Gastrocnemius medialis (tissue), 4 donors: ENCODE measurements around the gene IL1A. TPM values are rescaled to one million over a fixed set of nuclear protein-coding genes. Genes with fewer than 3 reads are reported as not detected.

Source experiments
- ATAC-seq, 2 donors: fragments of 150-250 bp; one replicate each; pipeline ENCODE4 v1.9.1; 2016
- DNase-seq, 2 donors: peaks; one replicate each; pipeline ENCODE4 v3.0.0-alpha.2; 2019
- H3K27ac ChIP-seq, 4 donors: fragments of 200-600 bp; sonication (generic); 1 replicate in 1 of 4; 2 replicates in 3 of 4; pipeline ENCODE4 v1.5.1; 2016 to 2018; ENCODE audit warnings: mild to moderate bottlenecking in 2 of 4, moderate library complexity in 1 of 4
- H3K27me3 ChIP-seq, 3 donors: fragments of 200-600 bp; sonication (generic) in 2 of 3; 1 replicate in 1 of 3; 2 replicates in 2 of 3; pipeline versions ENCODE4 v1.5.1 to v1.6.0; 2016 to 2019; ENCODE audit warnings: mild to moderate bottlenecking in 1 of 3, moderate library complexity in 1 of 3
- H3K36me3 ChIP-seq, 2 donors: fragments of 200-600 bp; sonication (generic) in 1 of 2; one replicate each; pipeline ENCODE4 v1.5.1; 2017 to 2018
- H3K4me1 ChIP-seq, 2 donors: fragments of 200-600 bp; sonication (generic) in 1 of 2; one replicate each; pipeline ENCODE4 v1.5.1; 2016 to 2017; ENCODE audit warnings: mild to moderate bottlenecking in 2 of 2
- H3K4me3 ChIP-seq, 4 donors: fragments of 200-600 bp; sonication (generic) in 3 of 4; 1 replicate in 1 of 4; 2 replicates in 3 of 4; pipeline ENCODE4 v1.5.1; 2016 to 2019; ENCODE audit warnings: mild to moderate bottlenecking in 2 of 4
- H3K9me3 ChIP-seq, 3 donors: fragments of 200-600 bp; sonication (generic) in 2 of 3; 1 replicate in 1 of 3; 2 replicates in 2 of 3; pipeline ENCODE4 v1.5.1; 2016 to 2019
- CTCF ChIP-seq, 5 experiments: fragments of 450-650 bp in 3 of 5; fragments of 200-600 bp in 2 of 5; sonication (generic) in 2 of 5; IDR thresholded peaks in 4 of 5; conservative IDR thresholded peaks in 1 of 5; 1 replicate in 4 of 5; 2 replicates in 1 of 5; pipeline ENCODE4 v1.5.1; 2016 to 2019; ENCODE audit warnings: antibody characterized with exemption in 5 of 5, mild to moderate bottlenecking in 3 of 5, moderate library complexity in 3 of 5
- POLR2A ChIP-seq, 2 donors: fragments of 450-650 bp; IDR thresholded peaks; one replicate each; pipeline ENCODE4 v1.6.1; 2017; ENCODE audit warnings: antibody characterized with exemption in 2 of 2, mild to moderate bottlenecking in 2 of 2, moderate library complexity in 2 of 2
- in situ Hi-C, 4 donors: fragments of 200-750 bp; cut with MboI; loops; one replicate each; pipeline versions ENCODE4 v1.15.0 to v1.8.0; 2017; ENCODE audit warnings: low sequenced_read_pairs in 4 of 4
- intact Hi-C: fragments of 100-400 bp; cut with DNase I; formaldehyde crosslinking; loops from one replicate; pipeline ENCODE4 v1.15.1; 2023; ENCODE audit warnings: low total_unique reads
- total RNA-seq, 4 donors: library from RNA; depleted of rRNA; stranded (reverse); fragments of >200 nt; gene quantifications; one replicate each; pipeline versions ENCODE4 v1.1.0 to v1.2.3, GENCODE V29; 2016

IL1A gene
- total RNA-seq, 4 donors from 2014 or later: not detected

DNA sequence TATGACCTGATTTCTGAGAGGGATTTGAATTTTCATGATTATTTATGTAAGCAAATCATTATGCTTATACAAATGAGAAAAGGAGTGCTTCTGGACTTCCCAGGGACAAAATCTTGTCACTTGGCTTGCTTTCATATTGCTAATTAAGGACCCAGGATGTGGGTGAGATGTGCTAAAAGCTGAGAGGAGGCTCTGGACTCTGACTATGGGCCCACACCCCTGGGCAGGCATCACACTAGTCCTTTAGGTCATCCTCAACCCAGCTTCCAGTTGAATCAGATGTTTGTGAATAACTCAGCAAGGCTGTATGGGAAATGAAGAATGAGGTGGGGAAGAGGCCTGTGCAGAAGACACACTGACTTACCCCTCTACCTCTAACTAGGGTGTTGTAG, 40.4 kb upstream of the IL1A start:
- DNase-seq (no peak), ATAC-seq (no peak)
- H3K4me3 ChIP-seq: no peak overlapping the region
- H3K36me3 ChIP-seq: no peaks in the 10 kb centered on the region
- H3K27ac ChIP-seq: no peak overlapping the region
- no peaks in the 10 kb centered on the region for H3K27me3 ChIP-seq
- intact Hi-C loops: no loop called here
- no peak for TF ChIP-seq POLR2A (IDR thresholded peaks at IDR 0.05)
- no peak for TF ChIP-seq CTCF (IDR thresholded peaks at IDR 0.05 in 4 of 5, conservative IDR thresholded peaks at IDR 0.05 in 1 of 5)
- in situ Hi-C loops: no loop called here
- H3K9me3 ChIP-seq: no peaks in the 10 kb centered on the region
- no peaks in the 10 kb centered on the region for H3K4me1 ChIP-seq

GRCh38 chr2:112821682-112822081, 37.4 kb upstream of the IL1A start:
- in situ Hi-C loops (no loop called here), intact Hi-C loops (no loop called here)
- H3K27me3 ChIP-seq: no peaks in the 10 kb centered on the region
- H3K27ac ChIP-seq: no peak overlapping the region
- ATAC-seq: no peak
- no peaks in the 10 kb centered on the region for H3K4me1 ChIP-seq
- H3K4me3 ChIP-seq: no peak overlapping the region
- no peaks in the 10 kb centered on the region for H3K36me3 ChIP-seq
- no peak for TF ChIP-seq POLR2A (IDR thresholded peaks at IDR 0.05)
- no peak for TF ChIP-seq CTCF (IDR thresholded peaks at IDR 0.05 in 4 of 5, conservative IDR thresholded peaks at IDR 0.05 in 1 of 5)
- H3K9me3 ChIP-seq: no peaks in the 10 kb centered on the region
- no peak for DNase-seq

- no peak overlapping the region for H3K27ac ChIP-seq
These were observed 36.8 kb upstream of the IL1A start for GRCh38 chr2:112821142-112821541.

DNA sequence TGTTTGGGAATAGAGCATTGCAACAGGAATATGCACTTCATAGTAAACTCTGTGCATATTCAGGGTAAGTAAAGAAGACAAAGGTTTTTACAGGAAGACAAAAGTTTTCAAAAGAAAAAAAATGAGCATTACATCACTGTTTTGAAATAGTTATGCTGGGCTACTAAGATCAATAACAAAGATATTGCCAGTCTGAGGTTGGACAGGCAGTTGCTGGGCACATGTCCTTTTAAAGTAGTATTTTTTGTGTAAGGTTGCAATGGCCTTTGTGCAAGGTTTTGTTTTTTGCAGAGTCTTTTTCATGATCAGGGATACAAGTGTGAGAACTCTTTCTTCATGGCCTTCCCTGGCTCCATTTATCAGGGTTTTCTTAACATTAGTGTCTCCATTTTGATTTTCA, 36.0 kb upstream of the IL1A start:
- DNase-seq (no peak), ATAC-seq (no peak)
- Histone ChIP-seq H3K27me3 (no peaks in the 10 kb centered on the region), H3K4me1 (no peaks in the 10 kb centered on the region), H3K4me3 (no peak overlapping the region), H3K27ac (no peak overlapping the region), H3K36me3 (no peaks in the 10 kb centered on the region), H3K9me3 (no peaks in the 10 kb centered on the region)
- TF ChIP-seq POLR2A (IDR thresholded peaks at IDR 0.05): no peak
- no peak for TF ChIP-seq CTCF (IDR thresholded peaks at IDR 0.05 in 4 of 5, conservative IDR thresholded peaks at IDR 0.05 in 1 of 5)
- in situ Hi-C loops: no loop called here
- intact Hi-C loops: no loop called here

More at GRCh38 chr2:112821142-112821541, 36.8 kb upstream of the IL1A start:
- no peak for ATAC-seq
- Histone ChIP-seq H3K4me3 (no peak overlapping the region), H3K9me3 (no peaks in the 10 kb centered on the region), H3K27me3 (no peaks in the 10 kb centered on the region), H3K4me1 (no peaks in the 10 kb centered on the region), H3K36me3 (no peaks in the 10 kb centered on the region)
- TF ChIP-seq CTCF (IDR thresholded peaks at IDR 0.05 in 4 of 5, conservative IDR thresholded peaks at IDR 0.05 in 1 of 5): no peak
- no peak for DNase-seq
- intact Hi-C loops (no loop called here), in situ Hi-C loops (no loop called here)

DNA sequence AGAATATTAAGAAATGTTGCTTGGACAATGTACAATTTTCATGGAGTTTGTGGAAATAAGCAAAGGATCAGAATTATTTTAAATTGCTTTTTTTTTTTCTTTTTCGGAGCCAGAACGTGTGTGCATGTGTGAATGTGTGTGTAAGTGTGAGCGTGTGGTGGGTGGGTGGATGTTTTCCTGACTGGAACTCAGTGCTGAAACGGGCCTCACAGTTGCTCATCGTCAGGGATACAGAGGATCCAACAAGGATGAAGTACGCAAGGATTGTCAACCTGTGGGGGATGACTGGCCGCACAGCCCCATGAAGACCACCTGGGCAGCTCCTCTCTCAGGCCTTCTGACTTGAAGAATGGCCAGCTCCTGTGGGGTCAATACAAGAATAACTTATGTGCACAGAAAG, 34.8 kb upstream of the IL1A start:
- no peak for TF ChIP-seq POLR2A (IDR thresholded peaks at IDR 0.05)
- no peak for TF ChIP-seq CTCF (IDR thresholded peaks at IDR 0.05 in 4 of 5, conservative IDR thresholded peaks at IDR 0.05 in 1 of 5)
- no peak for DNase-seq
- in situ Hi-C loops (no loop called here), intact Hi-C loops (no loop called here)
- Histone ChIP-seq H3K27me3 (no peaks in the 10 kb centered on the region), H3K27ac (no peak overlapping the region), H3K4me1 (no peaks in the 10 kb centered on the region), H3K36me3 (no peaks in the 10 kb centered on the region), H3K9me3 (no peaks in the 10 kb centered on the region), H3K4me3 (no peak overlapping the region)
- ATAC-seq: no peak
